Activated CD4-positive, alpha-beta memory T cell treated with anti-CD3 and anti-CD28 coated beads, Interleukin-2, amount 10 ng/mL, durations not matched to agents 7 days and 5 days (primary cell): ENCODE results near the gene DIABLO. TPM values are rescaled to one million over a fixed set of nuclear protein-coding genes. Genes with fewer than 3 reads are reported as not detected.
A peak's percentile ranks its signal among the peaks of the same experiment; 100 is the strongest.

Experiments
- CTCF ChIA-PET: fragments of 350-600 bp; sonication (Branson Sonifier 250); formaldehyde crosslinking; loops from one replicate; lab custom pipeline; 2021; ENCODE audit warnings: antibody characterized with exemption, inconsistent platforms; lab: Charles Lee
- POLR2A ChIA-PET: fragments of 350-600 bp; sonication (Branson Sonifier 250); formaldehyde crosslinking; loops from one replicate; lab custom pipeline; 2021; ENCODE audit warnings: antibody characterized with exemption; lab: Charles Lee
- DNase-seq: peaks from one replicate; pipeline ENCODE4 v3.0.0-alpha.2; 2020
- H3K27ac Mint-ChIP-seq: one replicate; pipeline ENCODE4 v1.8.0; 2021; ENCODE audit warnings: mild to moderate bottlenecking, mixed read lengths
- H3K27me3 Mint-ChIP-seq: one replicate; pipeline ENCODE4 v1.8.0; 2021; ENCODE audit warnings: mixed read lengths
- H3K36me3 Mint-ChIP-seq: one replicate; pipeline ENCODE4 v1.8.0; 2021; ENCODE audit warnings: low read depth, mixed read lengths
- H3K4me1 Mint-ChIP-seq: one replicate; pipeline ENCODE4 v1.8.0; 2021; ENCODE audit warnings: mixed read lengths
- H3K4me3 Mint-ChIP-seq: one replicate; pipeline ENCODE4 v1.8.0; 2021; ENCODE audit warnings: mild to moderate bottlenecking, mixed read lengths
- H3K9me3 Mint-ChIP-seq: one replicate; pipeline ENCODE4 v1.8.0; 2021; ENCODE audit warnings: mixed read lengths
- total RNA-seq, 2 experiments: library from RNA; stranded (reverse); gene quantifications; one replicate each; pipeline ENCODE4 v1.2.3, GENCODE V29; 2021

DIABLO gene
- total RNA-seq, 2 experiments from 2014 or later: 40.8 to 41.7 TPM

GRCh38 chr12:122200541-122201175 lies 25.2 kb downstream of the DIABLO start:
- CTCF ChIA-PET: no interaction called here
- POLR2A ChIA-PET: no interaction called here
- H3K27me3 Mint-ChIP-seq: peaks cover 45% of the 10 kb centered on the region

GRCh38 chr12:122199484-122200355 lies 26.1 kb downstream of the DIABLO start:
- no peak overlapping the region for H3K27ac Mint-ChIP-seq
- POLR2A ChIA-PET: no interaction called here
- peaks cover 6% of the 10 kb centered on the region for H3K36me3 Mint-ChIP-seq
- CTCF ChIA-PET: no interaction called here
- peaks cover 42% of the 10 kb centered on the region for H3K27me3 Mint-ChIP-seq
- H3K4me1 Mint-ChIP-seq: peaks cover 25% of the 10 kb centered on the region
- no peak overlapping the region for H3K4me3 Mint-ChIP-seq
- peaks cover 4% of the 10 kb centered on the region for H3K9me3 Mint-ChIP-seq
- DNase-seq: no peak

More at GRCh38 chr12:122200541-122201175, 25.2 kb downstream of the DIABLO start:
- no peak overlapping the region for H3K27ac Mint-ChIP-seq
- peaks cover 1% of the 10 kb centered on the region for H3K9me3 Mint-ChIP-seq
- H3K4me3 Mint-ChIP-seq: no peak overlapping the region
- no peak for DNase-seq
- peaks cover 4% of the 10 kb centered on the region for H3K36me3 Mint-ChIP-seq
- H3K4me1 Mint-ChIP-seq: peaks cover 29% of the 10 kb centered on the region

- peak overlapping the region; percentile 59 for H3K4me3 Mint-ChIP-seq
- POLR2A ChIA-PET: no interaction called here
- H3K9me3 Mint-ChIP-seq: peaks cover 4% of the 10 kb centered on the region
- peak overlapping the region; percentile 87 for H3K27ac Mint-ChIP-seq
- peaks cover 18% of the 10 kb centered on the region for H3K4me1 Mint-ChIP-seq
- H3K27me3 Mint-ChIP-seq: peaks cover 37% of the 10 kb centered on the region
- H3K36me3 Mint-ChIP-seq: peaks cover 6% of the 10 kb centered on the region
- no peak for DNase-seq
- CTCF ChIA-PET: no interaction called here
These were observed 28.3 kb downstream of the DIABLO start for GRCh38 chr12:122197612-122197966.

DNA sequence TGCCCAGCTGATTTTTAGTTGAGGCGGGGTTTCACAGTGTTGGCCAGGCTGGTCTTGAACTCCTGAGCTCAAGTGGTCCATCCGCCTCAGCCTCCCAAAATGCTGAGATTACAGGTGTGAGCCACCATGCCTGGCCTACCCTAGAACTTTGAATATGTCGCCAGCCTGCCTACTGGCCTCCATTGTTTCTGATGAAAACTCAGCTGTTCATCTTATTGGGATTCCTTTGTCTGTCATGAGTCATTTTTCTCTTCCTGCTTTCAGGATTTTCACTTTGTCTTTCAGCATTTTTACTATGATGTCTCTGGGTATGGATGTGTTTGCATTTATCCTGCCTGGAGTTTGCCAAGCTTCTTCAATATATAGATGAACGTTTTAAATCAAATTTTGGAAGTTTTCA lies 30.4 kb downstream of the DIABLO start:
- Mint-ChIP-seq H3K27me3 (peaks cover 32% of the 10 kb centered on the region), H3K27ac (no peak overlapping the region), H3K9me3 (peaks cover 4% of the 10 kb centered on the region), H3K4me3 (no peak overlapping the region), H3K4me1 (peaks cover 18% of the 10 kb centered on the region), H3K36me3 (peaks cover 6% of the 10 kb centered on the region)
- ChIA-PET CTCF (interaction anchor here (0.7 to 1.3 kb wide), 2 partner anchors 72 to 141 kb away, joined by 3 to 4 read pairs; no protein-coding TSS in a partner anchor), POLR2A (no interaction called here)
- DNase-seq: no peak

GRCh38 chr12:122194804-122195203 lies 31.0 kb downstream of the DIABLO start:
- POLR2A ChIA-PET: no interaction called here
- H3K27ac Mint-ChIP-seq: no peak overlapping the region
- H3K27me3 Mint-ChIP-seq: peaks cover 29% of the 10 kb centered on the region
- H3K36me3 Mint-ChIP-seq: peaks cover 6% of the 10 kb centered on the region
- H3K9me3 Mint-ChIP-seq: peaks cover 4% of the 10 kb centered on the region
- H3K4me3 Mint-ChIP-seq: no peak overlapping the region
- DNase-seq: no peak
- H3K4me1 Mint-ChIP-seq: peaks cover 18% of the 10 kb centered on the region
- CTCF ChIA-PET: interaction anchor here (1.3 kb wide), 1 partner anchor 140 kb away, joined by 4 read pairs; no protein-coding TSS in a partner anchor

- ChIA-PET POLR2A (no interaction called here), CTCF (interaction anchor here (0.5 to 1.9 kb wide), 3 partner anchors 10 to 579 kb away, joined by 3 to 5 read pairs (median 3); partner anchors contain the start of gene LRRC43)
- Mint-ChIP-seq H3K4me1 (peaks cover 10% of the 10 kb centered on the region), H3K36me3 (peaks cover 6% of the 10 kb centered on the region), H3K4me3 (no peak overlapping the region), H3K9me3 (peaks cover 4% of the 10 kb centered on the region), H3K27me3 (peaks cover 19% of the 10 kb centered on the region), H3K27ac (no peak overlapping the region)
- no peak for DNase-seq
These were observed 33.4 kb downstream of the DIABLO start for GRCh38 chr12:122192441-122192840.

- Mint-ChIP-seq H3K4me3 (no peak overlapping the region), H3K4me1 (peaks cover 2% of the 10 kb centered on the region), H3K36me3 (peaks cover 6% of the 10 kb centered on the region), H3K27me3 (peaks cover 18% of the 10 kb centered on the region), H3K27ac (no peak overlapping the region), H3K9me3 (peaks cover 4% of the 10 kb centered on the region)
- ChIA-PET POLR2A (interaction anchor here (0.7 to 0.9 kb wide), 2 partner anchors 19 to 32 kb away, joined by 3 read pairs; no protein-coding TSS in a partner anchor), CTCF (interaction anchor here (0.6 to 1.9 kb wide), 11 partner anchors 8 to 139 kb away, joined by 3 to 9 read pairs (median 4); partner anchors contain the start of gene LRRC43)
- peak; percentile 75 for DNase-seq
These were observed 34.8 kb downstream of the DIABLO start for GRCh38 chr12:122190842-122191668.

GRCh38 chr12:122189626-122190475 lies 36.0 kb downstream of the DIABLO start:
- H3K27ac Mint-ChIP-seq: no peak overlapping the region
- H3K4me1 Mint-ChIP-seq: no peaks in the 10 kb centered on the region
- H3K27me3 Mint-ChIP-seq: peaks cover 13% of the 10 kb centered on the region
- ChIA-PET POLR2A (no interaction called here), CTCF (interaction anchor here (0.6 to 1.3 kb wide), 5 partner anchors 22 to 137 kb away, joined by 3 to 9 read pairs (median 7); no protein-coding TSS in a partner anchor)
- H3K36me3 Mint-ChIP-seq: no peaks in the 10 kb centered on the region
- H3K9me3 Mint-ChIP-seq: no peaks in the 10 kb centered on the region
- no peak for DNase-seq
- H3K4me3 Mint-ChIP-seq: no peak overlapping the region

DNA sequence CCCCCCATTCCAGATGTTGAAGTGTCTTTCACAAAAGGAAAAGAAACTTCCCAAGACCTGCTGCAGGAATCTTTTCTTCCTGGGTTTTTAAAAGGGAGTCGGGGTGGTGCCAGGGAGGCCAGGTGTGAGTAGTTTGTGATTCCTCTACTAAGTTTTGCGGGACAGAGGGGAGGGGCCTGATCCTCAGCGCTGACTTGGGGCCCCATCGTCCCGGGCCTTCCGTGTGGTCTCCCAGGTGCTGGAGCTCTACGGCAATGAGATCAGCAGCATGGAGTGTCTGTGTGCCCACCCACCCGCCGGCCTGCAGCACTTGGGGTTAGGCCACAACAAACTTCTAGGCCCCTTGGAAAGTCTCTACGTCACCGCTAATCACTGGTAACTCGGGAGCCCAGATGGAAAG lies 38.4 kb downstream of the DIABLO start:
- POLR2A ChIA-PET: interaction anchor here (0.9 to 1.0 kb wide), 2 partner anchors 18 to 39 kb away, joined by 3 read pairs; no protein-coding TSS in a partner anchor

GRCh38 chr12:122185494-122186082 lies 40.3 kb downstream of the DIABLO start:
- ChIA-PET POLR2A (no interaction called here), CTCF (interaction anchor here (1.8 kb wide), 1 partner anchor 53 kb away, joined by 4 read pairs; no protein-coding TSS in a partner anchor)
- peaks cover 20% of the 10 kb centered on the region for H3K27me3 Mint-ChIP-seq
- no peak overlapping the region for H3K4me3 Mint-ChIP-seq
- no peak for DNase-seq
- no peaks in the 10 kb centered on the region for H3K9me3 Mint-ChIP-seq
- no peaks in the 10 kb centered on the region for H3K36me3 Mint-ChIP-seq
- no peak overlapping the region for H3K27ac Mint-ChIP-seq
- peaks cover 6% of the 10 kb centered on the region for H3K4me1 Mint-ChIP-seq

More for the DNA sequence above, 38.4 kb downstream of the DIABLO start:
- Mint-ChIP-seq H3K27ac (no peak overlapping the region), H3K4me1 (peaks cover 6% of the 10 kb centered on the region), H3K9me3 (no peaks in the 10 kb centered on the region), H3K27me3 (peaks cover 15% of the 10 kb centered on the region), H3K36me3 (no peaks in the 10 kb centered on the region), H3K4me3 (no peak overlapping the region)
- no peak for DNase-seq
- CTCF ChIA-PET: interaction anchor here (1.8 kb wide), 1 partner anchor 55 kb away, joined by 4 read pairs; no protein-coding TSS in a partner anchor

DNA sequence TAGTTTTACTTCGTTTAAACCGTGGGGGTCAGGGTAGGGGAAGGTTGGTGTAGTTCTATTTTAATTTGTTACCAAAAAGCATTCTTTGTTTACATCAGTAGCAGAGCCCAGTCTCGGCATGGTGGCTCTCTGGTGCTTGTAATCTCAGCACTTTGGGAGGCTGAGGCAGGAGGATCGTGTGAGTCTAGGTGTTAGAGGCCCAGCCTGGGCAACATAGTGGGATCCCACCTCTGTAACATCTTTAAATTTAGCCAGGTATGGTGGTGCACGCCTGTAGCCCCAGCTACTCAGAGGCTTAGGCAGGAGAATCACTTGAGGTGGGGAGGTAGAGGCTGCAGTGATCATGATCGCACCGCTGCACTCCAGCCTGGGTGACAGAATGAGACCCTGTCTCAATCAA lies 40.8 kb downstream of the DIABLO start:
- no peaks in the 10 kb centered on the region for H3K36me3 Mint-ChIP-seq
- ChIA-PET POLR2A (no interaction called here), CTCF (no interaction called here)
- H3K27me3 Mint-ChIP-seq: peaks cover 23% of the 10 kb centered on the region
- no peak overlapping the region for H3K27ac Mint-ChIP-seq
- DNase-seq: no peak
- no peaks in the 10 kb centered on the region for H3K9me3 Mint-ChIP-seq
- H3K4me3 Mint-ChIP-seq: no peak overlapping the region
- H3K4me1 Mint-ChIP-seq: peaks cover 6% of the 10 kb centered on the region
